Caco-2 (cell line): ENCODE results near the gene RHAG. TPM values are rescaled to one million over a fixed set of nuclear protein-coding genes. Genes with fewer than 3 reads are reported as not detected.

Source experiments
- BruUV-seq: library from RNA; stranded (reverse); fragments of 400-500 nt; replicated peaks from 2 replicates; lab custom pipeline; 2021; lab: Mats Ljungman, UMichigan
- CTCF ChIA-PET: fragments of 300-600 bp; sonication (Branson Sonifier 250); formaldehyde crosslinking; loops from one replicate; lab custom pipeline; 2022; ENCODE audit warnings: antibody characterized with exemption; lab: Charles Lee
- POLR2A ChIA-PET: fragments of 300-600 bp; sonication (Branson Sonifier 250); formaldehyde crosslinking; loops from one replicate; lab custom pipeline; 2022; ENCODE audit warnings: antibody characterized with exemption; lab: Charles Lee
- DNase-seq, 2 experiments: peaks; one replicate each; pipeline versions ENCODE4 v3.0.0 to v3.0.0-alpha.2; 2020 to 2022
- H3K27me3 ChIP-seq: replicated peaks from 2 replicates; pipeline ENCODE4 v1.6.0; 2011; ENCODE audit warnings: low read length; ENCODE audit not compliant: control insufficient read depth, insufficient read depth
- H3K36me3 ChIP-seq: 2 replicates; pipeline ENCODE4 v1.5.1; 2011; ENCODE audit warnings: low read length; ENCODE audit not compliant: control insufficient read depth, insufficient read depth
- H3K4me1 ChIP-seq: fragments of 250-450 bp; sonication (Bioruptor Pico); 2 replicates; pipeline ENCODE4 v1.5.1; 2020; ENCODE audit warnings: mild to moderate bottlenecking
- H3K4me3 ChIP-seq: 2 replicates; pipeline ENCODE4 v1.5.1; 2011; ENCODE audit warnings: low read depth, mild to moderate bottlenecking, control low read depth, low read length
- H3K9me3 ChIP-seq: fragments of 250-450 bp; sonication (Bioruptor Pico); 2 replicates; pipeline ENCODE4 v1.5.1; 2020; ENCODE audit warnings: mild to moderate bottlenecking, moderate library complexity
- H3K27ac Mint-ChIP-seq: one replicate; pipeline ENCODE4 v1.8.0; 2022; ENCODE audit warnings: mixed read lengths; ENCODE audit not compliant: unreplicated experiment
- H3K27me3 Mint-ChIP-seq: one replicate; pipeline ENCODE4 v1.8.0; 2022; ENCODE audit warnings: mixed read lengths; ENCODE audit not compliant: insufficient read depth, unreplicated experiment
- H3K36me3 Mint-ChIP-seq: one replicate; pipeline ENCODE4 v1.8.0; 2022; ENCODE audit warnings: mild to moderate bottlenecking, mixed read lengths; ENCODE audit not compliant: insufficient read depth, unreplicated experiment
- H3K4me1 Mint-ChIP-seq: one replicate; pipeline ENCODE4 v1.8.0; 2022; ENCODE audit warnings: low read depth, mixed read lengths; ENCODE audit not compliant: unreplicated experiment
- H3K4me3 Mint-ChIP-seq: one replicate; pipeline ENCODE4 v1.8.0; 2022; ENCODE audit warnings: mild to moderate bottlenecking, moderate library complexity, mixed read lengths; ENCODE audit not compliant: unreplicated experiment
- H3K9me3 Mint-ChIP-seq: one replicate; pipeline ENCODE4 v1.8.0; 2022; ENCODE audit warnings: mixed read lengths; ENCODE audit not compliant: unreplicated experiment
- intact Hi-C: fragments of 100-400 bp; cut with micrococcal nuclease; formaldehyde crosslinking; loops from one replicate; pipeline ENCODE4 v1.10.0; 2022; ENCODE audit not compliant: unreplicated experiment
- total RNA-seq: library from RNA; stranded (reverse); gene quantifications from 2 replicates; pipeline ENCODE4 v1.2.3, GENCODE V29; 2022
- TF ChIP-seq, protein P1 (sequence below), 2 experiments: fragments of 200-600 bp in 1 of 2; IDR thresholded peaks; 1 replicate in 1 of 2; 2 replicates in 1 of 2; pipeline versions ENCODE4 v1.5.1 to v1.8.0; 2011 to 2022; ENCODE audit warnings: antibody characterized with exemption in 1 of 2, control low read depth in 1 of 2, inconsistent platforms in 1 of 2, low read depth in 1 of 2, low read length in 1 of 2, mild to moderate bottlenecking in 1 of 2, moderate library complexity in 1 of 2; ENCODE audit not compliant: insufficient read depth in 1 of 2, severe bottlenecking in 1 of 2, unreplicated experiment in 1 of 2

The RHAG gene
- total RNA-seq, 1 experiment from 2014 or later: not detected

DNA sequence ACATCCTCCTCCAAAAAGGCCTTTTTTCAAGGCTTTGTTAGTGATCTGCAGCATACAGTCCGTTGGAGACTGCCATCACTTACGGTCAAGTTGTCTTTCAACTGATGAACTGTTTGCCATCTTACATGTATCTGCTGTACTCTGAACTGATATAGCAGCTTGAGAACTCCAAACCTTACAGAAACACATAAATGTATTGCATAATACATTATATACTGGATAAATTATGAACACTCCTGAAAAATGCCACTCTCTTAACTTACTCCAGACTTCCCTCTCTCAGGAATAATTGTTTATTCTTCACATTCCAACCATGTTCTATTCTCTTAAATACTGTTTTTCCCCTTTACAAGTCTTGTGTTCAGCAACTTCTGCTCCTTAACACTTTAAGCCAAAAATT, 14.6 kb upstream of the RHAG start:
- no peak overlapping the region for H3K4me3 Mint-ChIP-seq
- H3K27me3 Mint-ChIP-seq: peaks cover 12% of the 10 kb centered on the region
- Histone ChIP-seq H3K4me1 (no peaks in the 10 kb centered on the region), H3K4me3 (no peak overlapping the region), H3K27me3 (no peaks in the 10 kb centered on the region), H3K9me3 (no peaks in the 10 kb centered on the region), H3K36me3 (no peaks in the 10 kb centered on the region)
- TF ChIP-seq, protein P1, sequence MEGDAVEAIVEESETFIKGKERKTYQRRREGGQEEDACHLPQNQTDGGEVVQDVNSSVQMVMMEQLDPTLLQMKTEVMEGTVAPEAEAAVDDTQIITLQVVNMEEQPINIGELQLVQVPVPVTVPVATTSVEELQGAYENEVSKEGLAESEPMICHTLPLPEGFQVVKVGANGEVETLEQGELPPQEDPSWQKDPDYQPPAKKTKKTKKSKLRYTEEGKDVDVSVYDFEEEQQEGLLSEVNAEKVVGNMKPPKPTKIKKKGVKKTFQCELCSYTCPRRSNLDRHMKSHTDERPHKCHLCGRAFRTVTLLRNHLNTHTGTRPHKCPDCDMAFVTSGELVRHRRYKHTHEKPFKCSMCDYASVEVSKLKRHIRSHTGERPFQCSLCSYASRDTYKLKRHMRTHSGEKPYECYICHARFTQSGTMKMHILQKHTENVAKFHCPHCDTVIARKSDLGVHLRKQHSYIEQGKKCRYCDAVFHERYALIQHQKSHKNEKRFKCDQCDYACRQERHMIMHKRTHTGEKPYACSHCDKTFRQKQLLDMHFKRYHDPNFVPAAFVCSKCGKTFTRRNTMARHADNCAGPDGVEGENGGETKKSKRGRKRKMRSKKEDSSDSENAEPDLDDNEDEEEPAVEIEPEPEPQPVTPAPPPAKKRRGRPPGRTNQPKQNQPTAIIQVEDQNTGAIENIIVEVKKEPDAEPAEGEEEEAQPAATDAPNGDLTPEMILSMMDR (IDR thresholded peaks at IDR 0.05; ENCODE audit: insufficient read depth in 1 of 2, low read depth in 1 of 2, low read length in 1 of 2, severe bottlenecking in 1 of 2, unreplicated experiment in 1 of 2): no peak
- no TSS peak for BruUV-seq
- intact Hi-C loops: no loop called here
- DNase-seq: no peak
- no peaks in the 10 kb centered on the region for H3K9me3 Mint-ChIP-seq
- no peak overlapping the region for H3K27ac Mint-ChIP-seq
- H3K4me1 Mint-ChIP-seq: no peaks in the 10 kb centered on the region
- no peaks in the 10 kb centered on the region for H3K36me3 Mint-ChIP-seq
- ChIA-PET CTCF (no interaction called here), POLR2A (no interaction called here)

DNA sequence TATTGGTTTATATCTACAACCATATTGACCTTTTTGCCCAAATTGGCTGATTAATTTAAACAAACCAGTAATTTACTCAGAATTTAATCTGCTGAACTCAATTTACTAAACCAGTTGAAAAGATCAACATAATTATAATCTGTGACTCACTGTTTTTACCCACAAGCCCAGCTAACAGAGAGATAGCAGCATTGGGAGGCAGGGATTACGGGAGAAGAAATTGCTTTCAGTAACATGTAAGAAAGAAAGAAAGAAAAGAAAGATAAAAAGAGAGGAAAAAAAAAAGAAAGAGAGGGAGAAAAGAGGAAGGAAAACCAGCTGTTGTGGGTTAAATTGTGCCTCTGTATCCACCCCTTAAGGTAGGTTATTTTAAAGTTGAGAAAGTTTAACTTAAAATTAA, 13.3 kb upstream of the RHAG start:
- H3K9me3 Mint-ChIP-seq: no peaks in the 10 kb centered on the region
- H3K4me1 Mint-ChIP-seq: no peaks in the 10 kb centered on the region
- H3K9me3 ChIP-seq: no peaks in the 10 kb centered on the region
- intact Hi-C loops: no loop called here
- TF ChIP-seq, protein P1 (IDR thresholded peaks at IDR 0.05; ENCODE audit: insufficient read depth in 1 of 2, low read depth in 1 of 2, low read length in 1 of 2, severe bottlenecking in 1 of 2, unreplicated experiment in 1 of 2): no peak
- POLR2A ChIA-PET: no interaction called here
- BruUV-seq: no TSS peak
- H3K4me3 ChIP-seq: no peak overlapping the region
- no peak overlapping the region for H3K27ac Mint-ChIP-seq
- no peak for DNase-seq
- no peaks in the 10 kb centered on the region for H3K36me3 ChIP-seq
- H3K4me3 Mint-ChIP-seq: no peak overlapping the region
- H3K36me3 Mint-ChIP-seq: no peaks in the 10 kb centered on the region
- no peaks in the 10 kb centered on the region for H3K4me1 ChIP-seq
- CTCF ChIA-PET: no interaction called here
- H3K27me3 ChIP-seq: no peaks in the 10 kb centered on the region
- H3K27me3 Mint-ChIP-seq: peaks cover 6% of the 10 kb centered on the region

DNA sequence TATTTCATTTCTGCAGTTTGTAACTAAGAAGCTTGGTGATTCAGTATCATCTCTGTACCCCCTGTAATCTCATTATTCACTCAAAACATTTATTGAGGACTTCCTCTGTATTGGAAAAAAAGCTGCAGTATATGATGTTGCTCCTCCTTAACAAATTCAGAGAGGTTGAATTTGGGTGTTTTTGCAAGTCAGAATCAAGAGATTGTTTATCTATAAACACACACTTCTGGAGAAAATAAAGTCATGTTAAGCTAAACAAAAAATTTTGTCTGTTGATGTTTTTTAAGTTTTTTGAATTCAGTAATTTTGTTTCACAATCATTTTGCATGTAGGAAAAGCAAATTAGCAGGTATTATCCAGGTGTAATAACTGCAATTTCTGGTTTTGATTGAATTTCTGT, 11.4 kb upstream of the RHAG start:
- POLR2A ChIA-PET: no interaction called here

More for the DNA sequence above, 11.4 kb upstream of the RHAG start:
- no peak for DNase-seq
- H3K4me1 ChIP-seq: no peaks in the 10 kb centered on the region
- Mint-ChIP-seq H3K27me3 (no peaks in the 10 kb centered on the region), H3K4me3 (no peak overlapping the region), H3K9me3 (no peaks in the 10 kb centered on the region), H3K36me3 (no peaks in the 10 kb centered on the region), H3K27ac (no peak overlapping the region), H3K4me1 (no peaks in the 10 kb centered on the region)
- no peaks in the 10 kb centered on the region for H3K36me3 ChIP-seq
- CTCF ChIA-PET: no interaction called here
- no TSS peak for BruUV-seq
- no peak overlapping the region for H3K4me3 ChIP-seq
- intact Hi-C loops: no loop called here
- no peaks in the 10 kb centered on the region for H3K27me3 ChIP-seq
- TF ChIP-seq, protein P1 (IDR thresholded peaks at IDR 0.05; ENCODE audit: insufficient read depth in 1 of 2, low read depth in 1 of 2, low read length in 1 of 2, severe bottlenecking in 1 of 2, unreplicated experiment in 1 of 2): no peak
- no peaks in the 10 kb centered on the region for H3K9me3 ChIP-seq
